HepG2 (cell line): ENCODE data around the gene MRPL14. TPM values are rescaled to one million over a fixed set of nuclear protein-coding genes. Genes with fewer than 3 reads are reported as not detected.

Experiments
- ARID5B ChIP-seq: IDR thresholded peaks from 2 replicates; pipeline ENCODE4 v1.4.0; 2020; ENCODE audit warnings: mild to moderate bottlenecking, missing genetic modification reagents
- ATF4 ChIP-seq, 2 experiments: fragments of 450-650 bp in 1 of 2; sonication (generic) in 1 of 2; formaldehyde crosslinking; IDR thresholded peaks; 2 replicates each; pipeline versions ENCODE4 v1.5.0 to v1.8.0; 2020 to 2022; ENCODE audit warnings: mild to moderate bottlenecking in 1 of 2, missing genetic modification reagents in 1 of 2
- ERF ChIP-seq: IDR thresholded peaks from 2 replicates; pipeline ENCODE4 v1.6.1; 2018; ENCODE audit warnings: missing biosample characterization, missing genetic modification reagents
- MED8 ChIP-seq: sonication (generic); formaldehyde crosslinking; IDR thresholded peaks from 2 replicates; pipeline ENCODE4 v1.8.1; 2023; ENCODE audit warnings: mild to moderate bottlenecking, missing genetic modification reagents; ENCODE audit not compliant: insufficient replicate concordance
- MLXIP ChIP-seq: sonication (generic); formaldehyde crosslinking; IDR thresholded peaks from 2 replicates; pipeline ENCODE4 v1.9.0; 2021; ENCODE audit warnings: missing genetic modification reagents, borderline replicate concordance
- MTF2 ChIP-seq: sonication (generic); formaldehyde crosslinking; IDR thresholded peaks from 2 replicates; pipeline ENCODE4 v1.5.0; 2020; ENCODE audit warnings: missing genetic modification reagents, borderline replicate concordance
- MXD1 ChIP-seq: sonication (generic); formaldehyde crosslinking; IDR thresholded peaks from 2 replicates; pipeline ENCODE4 v1.4.0; 2020; ENCODE audit warnings: mild to moderate bottlenecking, missing genetic modification reagents
- PAX8 ChIP-seq: sonication (generic); formaldehyde crosslinking; IDR thresholded peaks from 2 replicates; pipeline ENCODE4 v1.8.0; 2022; ENCODE audit warnings: mild to moderate bottlenecking, missing genetic modification reagents, borderline replicate concordance
- RBM39 ChIP-seq: fragments of 200-400 bp; formaldehyde crosslinking; IDR thresholded peaks from one replicate; pipeline ENCODE4 v1.6.1; 2018; ENCODE audit warnings: antibody characterized with exemption, mild to moderate bottlenecking, low read depth, low read length; ENCODE audit not compliant: poor library complexity, severe bottlenecking
- SUZ12 ChIP-seq: fragments of 150-350 bp; IDR thresholded peaks from 2 replicates; pipeline ENCODE4 v1.6.1; 2014; ENCODE audit warnings: low read depth, low read length
- ZBTB3 ChIP-seq: sonication (generic); formaldehyde crosslinking; IDR thresholded peaks from 2 replicates; pipeline ENCODE4 v1.4.0; 2020; ENCODE audit warnings: low read depth, mild to moderate bottlenecking, moderate library complexity, missing genetic modification reagents, borderline replicate concordance
- ZNF12 ChIP-seq: sonication (generic); formaldehyde crosslinking; IDR thresholded peaks from 2 replicates; pipeline ENCODE4 v1.5.0; 2020; ENCODE audit warnings: missing genetic modification reagents
- ZNF3 ChIP-seq: IDR thresholded peaks from 2 replicates; pipeline ENCODE4 v1.7.0; 2017; ENCODE audit warnings: inconsistent platforms
- ZNF691 ChIP-seq: sonication (generic); formaldehyde crosslinking; IDR thresholded peaks from 2 replicates; pipeline ENCODE4 v1.4.0; 2020; ENCODE audit warnings: missing genetic modification reagents, low read depth, mild to moderate bottlenecking, borderline replicate concordance
- ZNF7 ChIP-seq: IDR thresholded peaks from 2 replicates; pipeline ENCODE4 v1.6.1; 2016; ENCODE audit warnings: missing biosample characterization, missing genetic modification reagents
- ZNF800 ChIP-seq: sonication (generic); formaldehyde crosslinking; IDR thresholded peaks from 2 replicates; pipeline ENCODE4 v1.4.0; 2020; ENCODE audit warnings: missing genetic modification reagents
- polyA plus RNA-seq, 8 experiments: library from polyadenylated mRNA; depleted of rRNA in 3 of 8; stranded (reverse) in 7 of 8; unstranded in 1 of 8; fragments of >200 nt; fragmentation: Illumina TruSeq in 4 of 8; extraction: Trizol in 4 of 8; gene quantifications; 2 replicates each; pipeline versions ENCODE4 v1.2.1 to v1.2.3, GENCODE V29; 2011 to 2016; ENCODE audit warnings: low read depth in 4 of 8, missing spikeins in 1 of 8, mixed read lengths in 1 of 8; ENCODE audit not compliant: insufficient read depth in 1 of 8
- total RNA-seq, 5 experiments: library from RNA; depleted of rRNA; stranded (reverse); fragments of >200 nt; fragmentation: Illumina TruSeq; extraction: Trizol; gene quantifications; 2 replicates each; pipeline ENCODE4 v1.2.3, GENCODE V29; 2016; ENCODE audit warnings: low read depth in 1 of 5

The MRPL14 gene
- total and polyA plus RNA-seq, 2 of the 13 experiments (the other 11 are each of a cell fraction or from before 2014, with no cell fraction given) = 157 to 178 TPM

GRCh38 chr6:44091981-44092884 lies 35.0 kb downstream of the MRPL14 start (continued):
- TF ChIP-seq ZNF691 (0 out of 2 replicates have a peak, but pooled peaks have one; percentile 31), MTF2 (no peak), ZNF7 (0 out of 2 replicates have a peak, but pooled peaks have one; percentile 63), PAX8 (CRISPR knock-in tag) (no peak), SUZ12 (no peak), RBM39 (no peak), ZNF3 (CRISPR knock-in tag) (peak; percentile 85; the same call in 1 of the 2 replicates), ERF (CRISPR knock-in tag) (peak; percentile 97), MXD1 (CRISPR knock-in tag) (no peak), ZBTB3 (CRISPR knock-in tag) (0 out of 2 replicates have a peak, but pooled peaks have one; percentile 24), ATF4 (CRISPR knock-in tag; IDR thresholded peaks at IDR 0.05) (no peak), ZNF12 (peak; percentile 47; the same call in 1 of the 2 replicates), ZNF800 (peak; percentile 55), ARID5B (peak; percentile 96), MLXIP (CRISPR knock-in tag) (no peak), MED8 (CRISPR knock-in tag) (no peak)
